MCF 10A (cell line): ENCODE data around the gene PRKCQ. TPM values are rescaled to one million over a fixed set of nuclear protein-coding genes. Genes with fewer than 3 reads are reported as not detected.
A peak's percentile ranks its signal among the peaks of the same experiment; 100 is the strongest.

Experiments used
- BruUV-seq: library from RNA; stranded (reverse); fragments of 400-500 nt; replicated peaks from 2 replicates; lab custom pipeline; 2021; lab: Mats Ljungman, UMichigan
- CTCF ChIA-PET: fragments of 300-600 bp; sonication (Branson Sonifier 250); formaldehyde crosslinking; extraction: SDS; loops from one replicate; lab custom pipeline; 2021; ENCODE audit warnings: antibody characterized with exemption, inconsistent platforms; lab: Yijun Ruan, JAX
- POLR2A ChIA-PET: fragments of 300-600, 350-650 bp; sonication (Branson Sonifier 250); formaldehyde crosslinking; extraction: SDS; loops from one replicate; lab custom pipeline; 2020; ENCODE audit warnings: antibody characterized with exemption, inconsistent platforms; lab: Yijun Ruan, JAX
- DNase-seq: peaks from one replicate; pipeline ENCODE4 v3.0.0-alpha.2; 2018; ENCODE audit not compliant: unreplicated experiment
- H3K27ac Mint-ChIP-seq: one replicate; pipeline ENCODE4 v1.8.0; 2022; ENCODE audit warnings: mild to moderate bottlenecking, low read depth, mixed read lengths; ENCODE audit not compliant: unreplicated experiment
- H3K27me3 Mint-ChIP-seq: one replicate; pipeline ENCODE4 v1.8.0; 2022; ENCODE audit warnings: mixed read lengths; ENCODE audit not compliant: insufficient read depth, unreplicated experiment
- H3K36me3 Mint-ChIP-seq: one replicate; pipeline ENCODE4 v1.8.0; 2022; ENCODE audit warnings: mild to moderate bottlenecking, moderate library complexity, mixed read lengths; ENCODE audit not compliant: insufficient read depth, unreplicated experiment
- H3K4me1 Mint-ChIP-seq: one replicate; pipeline ENCODE4 v1.8.0; 2022; ENCODE audit warnings: mixed read lengths; ENCODE audit not compliant: insufficient read depth, unreplicated experiment
- H3K4me3 Mint-ChIP-seq: one replicate; pipeline ENCODE4 v1.8.0; 2022; ENCODE audit warnings: mild to moderate bottlenecking, moderate library complexity, mixed read lengths; ENCODE audit not compliant: unreplicated experiment
- H3K9me3 Mint-ChIP-seq: one replicate; pipeline ENCODE4 v1.8.0; 2022; ENCODE audit warnings: mixed read lengths; ENCODE audit not compliant: unreplicated experiment
- intact Hi-C: fragments of 100-400 bp; cut with micrococcal nuclease; formaldehyde crosslinking; loops from 2 replicates; pipeline ENCODE4 v1.14.1; 2022
- total RNA-seq: library from RNA; stranded (reverse); gene quantifications from 2 replicates; pipeline ENCODE4 v1.2.3, GENCODE V29; 2022
- TF ChIP-seq, protein P1 (sequence below): fragments of 200-600 bp; IDR thresholded peaks from one replicate; pipeline ENCODE4 v1.8.0; 2022; ENCODE audit warnings: antibody characterized with exemption, mild to moderate bottlenecking; ENCODE audit not compliant: unreplicated experiment

The PRKCQ gene
- total RNA-seq, 1 experiment from 2014 or later = 0.44 TPM

DNA sequence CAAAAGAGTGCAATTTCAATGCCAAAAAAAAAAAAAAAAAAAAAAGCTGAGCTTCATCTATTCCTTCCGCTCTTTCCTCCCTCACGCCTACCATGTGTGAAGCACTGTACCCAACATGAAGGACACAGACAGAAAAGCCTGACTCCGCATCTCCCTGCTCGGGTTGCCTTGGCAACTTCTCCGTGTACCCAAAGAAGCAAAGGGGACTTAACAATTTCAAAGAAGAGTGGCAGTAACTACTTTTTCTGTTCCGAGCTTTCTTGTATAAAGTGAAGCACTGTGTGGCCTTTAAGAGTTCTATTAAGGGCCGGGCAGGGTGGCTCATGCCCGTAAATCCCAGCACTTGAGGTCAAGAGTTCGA, 177.7 kb downstream of the PRKCQ start:
- intact Hi-C loops = loop anchor here (5.0 to 10.0 kb wide), 2 partner anchors 185 to 778 kb away; no protein-coding TSS in a partner anchor

DNA sequence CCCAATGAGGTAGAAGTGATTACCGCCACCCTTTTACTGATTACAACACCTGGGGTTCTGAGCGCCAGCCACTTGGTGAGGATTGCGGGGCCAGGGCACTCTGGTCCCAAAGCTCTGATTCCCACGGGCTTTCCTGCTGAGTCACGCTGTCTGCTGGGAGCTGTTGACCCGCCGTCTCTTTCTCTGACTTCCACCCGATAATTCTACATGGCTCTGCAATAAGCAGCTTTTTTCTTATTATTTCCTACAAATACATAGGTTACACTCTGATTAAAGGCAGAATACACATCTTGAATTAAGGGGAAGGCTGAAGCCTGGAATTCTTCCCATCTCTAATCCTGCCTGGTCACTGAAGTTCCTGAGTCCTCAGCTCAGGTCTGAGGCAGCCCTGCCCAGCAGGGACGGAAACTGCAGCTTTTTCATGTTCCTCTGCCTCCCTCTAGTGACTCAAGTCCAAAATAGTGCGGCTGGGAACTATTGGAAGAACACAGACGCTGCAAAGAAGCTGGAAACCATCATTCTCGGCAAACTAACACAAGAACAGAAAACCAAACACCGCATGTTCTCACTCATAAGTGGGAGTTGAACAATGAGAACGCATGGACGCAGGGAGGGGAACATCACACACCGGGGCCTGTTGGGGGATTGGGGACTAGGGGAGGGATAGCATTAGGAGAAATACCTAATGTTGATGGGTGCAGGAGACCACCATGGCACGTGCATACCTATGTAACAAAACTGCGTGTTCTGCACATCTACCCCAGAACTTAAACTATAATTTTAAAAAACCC, 178.3 kb downstream of the PRKCQ start:
- Mint-ChIP-seq H3K27me3 (peaks cover 30% of the 10 kb centered on the region), H3K4me1 (peaks cover 25% of the 10 kb centered on the region), H3K4me3 (peak overlapping the region; percentile 73), H3K27ac (peak overlapping the region; percentile 63), H3K36me3 (no peaks in the 10 kb centered on the region), H3K9me3 (no peaks in the 10 kb centered on the region)
- peak; percentile 90 for DNase-seq
- BruUV-seq = no TSS peak
- ChIA-PET POLR2A (interaction anchor here (0.6 to 4.3 kb wide), 17 partner anchors 9 to 312 kb away, joined by 3 to 100 read pairs (median 4); partner anchors contain the start of gene PFKFB3), CTCF (interaction anchor here (0.5 to 5.6 kb wide), 54 partner anchors 8 to 1014 kb away, joined by 3 to 114 read pairs (median 4); partner anchors contain the start of gene PFKFB3)
- TF ChIP-seq, protein P1, sequence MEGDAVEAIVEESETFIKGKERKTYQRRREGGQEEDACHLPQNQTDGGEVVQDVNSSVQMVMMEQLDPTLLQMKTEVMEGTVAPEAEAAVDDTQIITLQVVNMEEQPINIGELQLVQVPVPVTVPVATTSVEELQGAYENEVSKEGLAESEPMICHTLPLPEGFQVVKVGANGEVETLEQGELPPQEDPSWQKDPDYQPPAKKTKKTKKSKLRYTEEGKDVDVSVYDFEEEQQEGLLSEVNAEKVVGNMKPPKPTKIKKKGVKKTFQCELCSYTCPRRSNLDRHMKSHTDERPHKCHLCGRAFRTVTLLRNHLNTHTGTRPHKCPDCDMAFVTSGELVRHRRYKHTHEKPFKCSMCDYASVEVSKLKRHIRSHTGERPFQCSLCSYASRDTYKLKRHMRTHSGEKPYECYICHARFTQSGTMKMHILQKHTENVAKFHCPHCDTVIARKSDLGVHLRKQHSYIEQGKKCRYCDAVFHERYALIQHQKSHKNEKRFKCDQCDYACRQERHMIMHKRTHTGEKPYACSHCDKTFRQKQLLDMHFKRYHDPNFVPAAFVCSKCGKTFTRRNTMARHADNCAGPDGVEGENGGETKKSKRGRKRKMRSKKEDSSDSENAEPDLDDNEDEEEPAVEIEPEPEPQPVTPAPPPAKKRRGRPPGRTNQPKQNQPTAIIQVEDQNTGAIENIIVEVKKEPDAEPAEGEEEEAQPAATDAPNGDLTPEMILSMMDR = peak; percentile 72
- intact Hi-C loops = loop anchor here (1.0 to 10.0 kb wide), 5 partner anchors 184 to 777 kb away; partner anchors contain the start of gene PFKFB3

More for the DNA sequence above, 177.7 kb downstream of the PRKCQ start:
- H3K27me3 Mint-ChIP-seq = peaks cover 30% of the 10 kb centered on the region
- BruUV-seq = no TSS peak
- H3K9me3 Mint-ChIP-seq = no peaks in the 10 kb centered on the region
- POLR2A ChIA-PET = interaction anchor here (0.8 to 4.3 kb wide), 12 partner anchors 8 to 313 kb away, joined by 3 to 100 read pairs (median 4); partner anchors contain the start of gene PFKFB3
- H3K4me3 Mint-ChIP-seq = no peak overlapping the region
- H3K27ac Mint-ChIP-seq = no peak overlapping the region
- DNase-seq = no peak
- no peaks in the 10 kb centered on the region for H3K36me3 Mint-ChIP-seq
- peaks cover 20% of the 10 kb centered on the region for H3K4me1 Mint-ChIP-seq
- TF ChIP-seq, protein P1 = no peak
- CTCF ChIA-PET = interaction anchor here (0.5 to 5.6 kb wide), 47 partner anchors 8 to 1014 kb away, joined by 3 to 114 read pairs (median 5); partner anchors contain the start of gene PFKFB3

DNA sequence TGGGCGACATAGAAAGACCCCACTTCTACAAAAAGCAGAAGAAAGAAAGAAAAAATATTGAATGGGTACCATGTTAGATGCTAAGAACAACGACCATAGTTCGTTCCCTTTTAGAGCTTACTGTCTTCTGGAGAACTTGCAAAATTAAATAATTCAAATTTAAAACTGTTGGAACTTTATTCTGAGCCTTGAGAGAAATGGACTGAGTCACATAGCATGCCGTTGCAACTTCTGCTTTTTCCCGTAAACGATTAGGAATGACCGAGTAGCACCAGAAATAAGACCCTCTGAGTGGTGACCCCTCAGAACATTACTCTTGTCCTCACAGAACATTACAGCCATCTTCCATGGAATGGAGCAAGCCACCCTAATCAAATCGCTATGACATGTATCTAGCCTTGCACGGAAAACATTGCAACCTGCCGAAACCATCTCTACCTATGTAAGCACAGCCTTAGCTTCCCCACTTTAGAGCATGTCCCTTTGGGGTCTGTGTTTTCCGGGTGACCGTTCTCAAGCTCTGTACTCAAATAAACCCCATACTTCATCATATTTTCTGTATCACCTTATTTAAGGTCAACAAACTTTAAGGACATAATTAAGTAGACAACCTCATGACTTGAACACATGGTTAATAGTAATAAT, 179.1 kb downstream of the PRKCQ start:
- peak overlapping the region; percentile 73 for H3K4me3 Mint-ChIP-seq
- TSS peak; percentile 95 for BruUV-seq
- H3K27me3 Mint-ChIP-seq = peaks cover 30% of the 10 kb centered on the region
- intact Hi-C loops = loop anchor here (1.0 to 10.0 kb wide), 5 partner anchors 184 to 776 kb away; partner anchors contain the start of gene PFKFB3
- H3K4me1 Mint-ChIP-seq = peaks cover 31% of the 10 kb centered on the region
- no peak for DNase-seq
- TF ChIP-seq, protein P1 = no peak
- ChIA-PET POLR2A (interaction anchor here (0.6 to 4.3 kb wide), 14 partner anchors 10 to 857 kb away, joined by 3 to 100 read pairs (median 4); partner anchors contain the start of gene PFKFB3), CTCF (interaction anchor here (0.5 to 5.6 kb wide), 38 partner anchors 9 to 513 kb away, joined by 3 to 114 read pairs (median 5); partner anchors contain the start of gene PFKFB3)
- peak overlapping the region; percentile 63 for H3K27ac Mint-ChIP-seq
- H3K9me3 Mint-ChIP-seq = no peaks in the 10 kb centered on the region
- H3K36me3 Mint-ChIP-seq = no peaks in the 10 kb centered on the region
